ENCODE results near the gene NMNAT2. TPM values are rescaled to one million over a fixed set of nuclear protein-coding genes. Genes with fewer than 3 reads are reported as not detected.

Gene NMNAT2
- total RNA-seq, 2 experiments from 2014 or later = not detected

DNA sequence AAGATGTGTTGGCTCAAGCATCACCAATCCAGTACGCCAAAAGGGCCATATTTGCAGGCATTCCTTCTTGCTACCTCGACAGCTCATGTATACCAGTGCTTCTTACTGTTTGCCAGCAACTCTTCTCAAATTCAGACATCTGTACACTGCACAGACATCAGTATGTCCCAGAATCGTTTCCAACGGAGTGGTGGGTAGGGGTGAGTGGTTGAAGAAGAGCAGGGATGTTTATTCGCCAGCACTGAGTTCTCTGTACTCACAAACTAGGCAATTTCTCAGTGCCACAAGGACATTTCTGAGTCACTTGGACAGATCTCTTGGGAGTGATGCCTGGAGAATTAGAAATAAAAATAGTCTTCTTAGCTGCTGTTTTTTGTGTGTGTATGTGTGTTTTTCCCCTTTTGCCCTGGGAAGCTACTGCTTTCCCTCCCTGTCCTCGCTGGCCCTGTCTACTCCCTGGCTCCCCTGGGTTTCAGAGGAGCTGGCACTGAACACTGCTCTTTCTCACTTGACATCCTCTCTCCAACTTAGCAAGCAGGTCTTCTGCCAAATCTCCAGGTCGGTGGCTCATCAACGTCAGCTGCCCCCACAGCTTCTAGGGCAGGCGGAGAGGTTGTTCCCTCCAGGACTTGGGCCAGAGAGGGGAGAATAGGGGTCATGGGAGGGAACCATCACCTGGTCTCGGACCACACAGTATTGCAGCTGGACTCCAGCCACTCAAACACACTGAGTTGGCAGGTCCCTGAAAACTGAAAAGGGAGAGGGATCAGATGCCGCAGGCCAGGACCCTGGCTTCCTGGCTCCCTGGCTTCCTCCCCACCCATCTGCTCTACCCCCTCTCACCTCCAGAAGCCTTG, 90.5 kb downstream of the NMNAT2 start:
- BruUV-seq (replicated peaks) = no TSS peak
- Histone ChIP-seq H3K9me3 (ENCODE audit: low read length) (no peaks in the 10 kb centered on the region), H3K4me2 (ENCODE audit: low read length) (no peak overlapping the region), H3K4me1 (ENCODE audit: insufficient read depth, low read length, poor library complexity, severe bottlenecking) (no peaks in the 10 kb centered on the region), H3K4me3 (ENCODE audit: low read depth, low read length, poor library complexity, severe bottlenecking) (no peak overlapping the region), H3K79me2 (ENCODE audit: insufficient read depth, low read depth, low read length) (no peaks in the 10 kb centered on the region), H3K27ac (ENCODE audit: low read depth, low read length, poor library complexity, severe bottlenecking) (no peak overlapping the region), H4K20me1 (ENCODE audit: insufficient read depth, low read length) (no peaks in the 10 kb centered on the region), H3K36me3 (ENCODE audit: insufficient read depth, low read length) (no peaks in the 10 kb centered on the region), H2AFZ (ENCODE audit: low read length) (no peak overlapping the region), H3K9me2 (ENCODE audit: insufficient read depth, low read length) (no peaks in the 10 kb centered on the region)
- intact Hi-C loops (cut with micrococcal nuclease; ENCODE audit: unreplicated experiment) = no loop called here
- no peak for DNase-seq (ENCODE audit: low spot score)
- TF ChIP-seq, protein P1, sequence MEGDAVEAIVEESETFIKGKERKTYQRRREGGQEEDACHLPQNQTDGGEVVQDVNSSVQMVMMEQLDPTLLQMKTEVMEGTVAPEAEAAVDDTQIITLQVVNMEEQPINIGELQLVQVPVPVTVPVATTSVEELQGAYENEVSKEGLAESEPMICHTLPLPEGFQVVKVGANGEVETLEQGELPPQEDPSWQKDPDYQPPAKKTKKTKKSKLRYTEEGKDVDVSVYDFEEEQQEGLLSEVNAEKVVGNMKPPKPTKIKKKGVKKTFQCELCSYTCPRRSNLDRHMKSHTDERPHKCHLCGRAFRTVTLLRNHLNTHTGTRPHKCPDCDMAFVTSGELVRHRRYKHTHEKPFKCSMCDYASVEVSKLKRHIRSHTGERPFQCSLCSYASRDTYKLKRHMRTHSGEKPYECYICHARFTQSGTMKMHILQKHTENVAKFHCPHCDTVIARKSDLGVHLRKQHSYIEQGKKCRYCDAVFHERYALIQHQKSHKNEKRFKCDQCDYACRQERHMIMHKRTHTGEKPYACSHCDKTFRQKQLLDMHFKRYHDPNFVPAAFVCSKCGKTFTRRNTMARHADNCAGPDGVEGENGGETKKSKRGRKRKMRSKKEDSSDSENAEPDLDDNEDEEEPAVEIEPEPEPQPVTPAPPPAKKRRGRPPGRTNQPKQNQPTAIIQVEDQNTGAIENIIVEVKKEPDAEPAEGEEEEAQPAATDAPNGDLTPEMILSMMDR (conservative IDR thresholded peaks at IDR 0.05; ENCODE audit: low read length) = no peak
- TF ChIP-seq EZH2phosphoT487 (IDR thresholded peaks at IDR 0.05; ENCODE audit: borderline replicate concordance, low read depth, low read length) = no peak
- CTCF ChIA-PET (ENCODE audit: unreplicated experiment) = no interaction called here
- POLR2A ChIA-PET = interaction anchor here (0.6 to 0.9 kb wide), 2 partner anchors 112 to 1316 kb away, joined by 3 read pairs; no protein-coding TSS in a partner anchor

DNA sequence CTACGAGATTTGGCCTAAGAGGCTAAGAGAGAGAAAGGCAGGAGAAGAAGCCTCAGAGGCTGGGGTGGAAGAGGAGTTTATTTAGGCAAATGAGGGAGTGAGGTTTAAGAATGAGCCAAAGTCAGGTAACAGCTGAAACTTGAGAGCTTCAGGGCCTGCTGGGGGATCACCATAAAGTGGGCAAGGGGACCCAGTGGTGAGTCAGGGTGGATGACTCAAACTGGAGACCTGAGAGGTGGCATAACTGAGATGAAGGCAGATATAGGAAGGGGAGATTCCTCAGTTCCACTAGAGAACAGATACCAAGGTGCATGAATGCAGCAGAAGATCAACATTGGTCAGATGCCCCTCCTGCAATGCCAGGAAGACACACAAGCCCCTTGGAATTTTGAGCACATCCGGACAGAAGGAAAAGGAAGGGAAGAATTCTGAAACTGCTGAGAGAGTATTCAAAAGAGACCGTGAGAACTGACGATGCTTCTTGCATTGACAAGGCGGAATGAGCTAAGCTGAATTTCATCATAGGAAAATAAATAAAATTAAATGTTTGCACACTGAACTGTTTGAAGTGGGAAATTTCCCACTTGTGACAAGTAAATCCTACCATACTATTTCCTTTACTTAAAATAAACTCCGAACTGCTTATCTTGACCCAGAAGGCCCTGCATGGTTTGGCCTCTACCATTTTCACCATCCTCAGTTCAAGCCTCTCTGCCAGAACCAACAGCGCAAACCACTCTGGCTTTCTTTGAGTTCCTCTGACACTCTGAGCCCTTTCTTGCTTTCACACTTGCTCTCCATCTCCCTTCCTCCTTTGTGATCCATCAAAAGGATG, 94.1 kb downstream of the NMNAT2 start:
- no peaks in the 10 kb centered on the region for H3K36me3 ChIP-seq (ENCODE audit: insufficient read depth, low read length)
- intact Hi-C loops (cut with micrococcal nuclease; ENCODE audit: unreplicated experiment) = no loop called here
- no TSS peak for BruUV-seq (replicated peaks)
- no peak overlapping the region for H3K4me3 ChIP-seq (ENCODE audit: low read depth, low read length, poor library complexity, severe bottlenecking)
- CTCF ChIA-PET (ENCODE audit: unreplicated experiment) = no interaction called here
- no peak for DNase-seq (ENCODE audit: low spot score)
- POLR2A ChIA-PET = no interaction called here
- no peaks in the 10 kb centered on the region for H3K79me2 ChIP-seq (ENCODE audit: insufficient read depth, low read depth, low read length)
- TF ChIP-seq, protein P1 (conservative IDR thresholded peaks at IDR 0.05; ENCODE audit: low read length) = no peak
- no peak for TF ChIP-seq EZH2phosphoT487 (IDR thresholded peaks at IDR 0.05; ENCODE audit: borderline replicate concordance, low read depth, low read length)
- H2AFZ ChIP-seq (ENCODE audit: low read length) = no peak overlapping the region
- no peaks in the 10 kb centered on the region for H3K9me3 ChIP-seq (ENCODE audit: low read length)
- H3K4me1 ChIP-seq (ENCODE audit: insufficient read depth, low read length, poor library complexity, severe bottlenecking) = no peaks in the 10 kb centered on the region
- H3K9me2 ChIP-seq (ENCODE audit: insufficient read depth, low read length) = no peaks in the 10 kb centered on the region
- H3K27ac ChIP-seq (ENCODE audit: low read depth, low read length, poor library complexity, severe bottlenecking) = no peak overlapping the region
- H4K20me1 ChIP-seq (ENCODE audit: insufficient read depth, low read length) = no peaks in the 10 kb centered on the region
- H3K4me2 ChIP-seq (ENCODE audit: low read length) = no peak overlapping the region

Data from OCI-LY7 (cell line).